HepG2 (cell line): ENCODE results near the gene ADGRB3. TPM values are rescaled to one million over a fixed set of nuclear protein-coding genes. Genes with fewer than 3 reads are reported as not detected.

ENCODE experiments used
- BRF2 ChIP-seq: sonication (generic); formaldehyde crosslinking; IDR thresholded peaks from 2 replicates; pipeline ENCODE4 v1.8.1; 2022; ENCODE audit warnings: mild to moderate bottlenecking, missing genetic modification reagents
- CSRNP1 ChIP-seq: sonication (generic); formaldehyde crosslinking; IDR thresholded peaks from 2 replicates; pipeline ENCODE4 v1.8.1; 2023; ENCODE audit warnings: mild to moderate bottlenecking, missing genetic modification reagents
- FUBP1 ChIP-seq: sonication (generic); formaldehyde crosslinking; IDR thresholded peaks from 2 replicates; pipeline ENCODE4 v1.5.1; 2020; ENCODE audit warnings: missing genetic modification reagents, mild to moderate bottlenecking, borderline replicate concordance
- HNRNPH1 ChIP-seq: fragments of 200-400 bp; formaldehyde crosslinking; optimal IDR thresholded peaks from 2 replicates; pipeline ENCODE3; 2017; ENCODE audit warnings: mild to moderate bottlenecking, low read depth, low read length
- KLF12 ChIP-seq: sonication (generic); formaldehyde crosslinking; IDR thresholded peaks from 2 replicates; pipeline ENCODE4 v1.4.0; 2020; ENCODE audit warnings: missing genetic modification reagents, borderline replicate concordance
- KMT2B ChIP-seq: IDR thresholded peaks from 2 replicates; pipeline ENCODE4 v1.6.1; 2016; ENCODE audit warnings: missing genetic modification reagents, missing compliant biosample characterization
- MBD4 ChIP-seq: IDR thresholded peaks from 2 replicates; pipeline ENCODE4 v1.6.1; 2012; ENCODE audit warnings: low read length, inconsistent platforms, borderline replicate concordance
- MED13 ChIP-seq: sonication (generic); formaldehyde crosslinking; IDR thresholded peaks from 2 replicates; pipeline ENCODE4 v1.5.0; 2020; ENCODE audit warnings: missing genetic modification reagents
- MIXL1 ChIP-seq: IDR thresholded peaks from 2 replicates; pipeline ENCODE4 v1.6.1; 2016
- NFAT5 ChIP-seq: sonication (generic); formaldehyde crosslinking; IDR thresholded peaks from 2 replicates; pipeline ENCODE4 v1.4.0; 2020; ENCODE audit warnings: missing genetic modification reagents
- NFYC ChIP-seq: IDR thresholded peaks from 2 replicates; pipeline ENCODE4 v1.6.1; 2016; ENCODE audit warnings: missing genetic modification reagents, missing compliant biosample characterization
- polyA plus RNA-seq, 8 experiments: library from polyadenylated mRNA; depleted of rRNA in 3 of 8; stranded (reverse) in 7 of 8; unstranded in 1 of 8; fragments of >200 nt; fragmentation: Illumina TruSeq in 4 of 8; extraction: Trizol in 4 of 8; gene quantifications; 2 replicates each; pipeline versions ENCODE4 v1.2.1 to v1.2.3, GENCODE V29; 2011 to 2016; ENCODE audit warnings: low read depth in 4 of 8, missing spikeins in 1 of 8, mixed read lengths in 1 of 8; ENCODE audit not compliant: insufficient read depth in 1 of 8
- total RNA-seq, 5 experiments: library from RNA; depleted of rRNA; stranded (reverse); fragments of >200 nt; fragmentation: Illumina TruSeq; extraction: Trizol; gene quantifications; 2 replicates each; pipeline ENCODE4 v1.2.3, GENCODE V29; 2016; ENCODE audit warnings: low read depth in 1 of 5

The ADGRB3 gene
- total and polyA plus RNA-seq, 2 of the 13 experiments (the other 11 are each of a cell fraction or from before 2014, with no cell fraction given) = not detected

GRCh38 chr6:69022993-69023392 lies 387.9 kb downstream of the ADGRB3 start (continued):
- no peak for TF ChIP-seq HNRNPH1
- no peak for TF ChIP-seq NFYC (CRISPR knock-in tag)
- no peak for TF ChIP-seq KMT2B (CRISPR knock-in tag)
- TF ChIP-seq CSRNP1 (CRISPR knock-in tag) = no peak
- no peak for TF ChIP-seq MED13
- no peak for TF ChIP-seq MIXL1 (CRISPR knock-in tag)
- no peak for TF ChIP-seq KLF12 (CRISPR knock-in tag)
- no peak for TF ChIP-seq BRF2
- TF ChIP-seq FUBP1 = no peak
- no peak for TF ChIP-seq NFAT5 (CRISPR knock-in tag)
- no peak for TF ChIP-seq MBD4
